Memory B cell (primary cell): ENCODE results near the gene GNAQ.

Experiments used
- ATAC-seq: fragments of 150-1000 bp; cut with Tn5 transposase; 2 replicates; pipeline ENCODE4 v1.10.0; 2021; ENCODE audit warnings: low read depth, mild to moderate bottlenecking, moderate library complexity
- DNase-seq, 2 donors: peaks; one replicate each; pipeline ENCODE4 v3.0.0; 2022; ENCODE audit warnings: low spot score in 2 of 2
- H3K27ac Mint-ChIP-seq: one replicate; pipeline ENCODE4 v1.8.0; 2022; ENCODE audit warnings: mild to moderate bottlenecking, moderate library complexity, mixed read lengths
- H3K27me3 Mint-ChIP-seq: one replicate; pipeline ENCODE4 v1.8.0; 2022; ENCODE audit warnings: mixed read lengths
- H3K36me3 Mint-ChIP-seq: one replicate; pipeline ENCODE4 v1.8.0; 2022; ENCODE audit warnings: mild to moderate bottlenecking, mixed read lengths
- H3K4me1 Mint-ChIP-seq: one replicate; pipeline ENCODE4 v1.8.0; 2022; ENCODE audit warnings: mixed read lengths
- H3K4me3 Mint-ChIP-seq: one replicate; pipeline ENCODE4 v1.8.0; 2022; ENCODE audit warnings: mild to moderate bottlenecking, moderate library complexity, mixed read lengths
- H3K9me3 Mint-ChIP-seq: one replicate; pipeline ENCODE4 v1.8.0; 2022; ENCODE audit warnings: mixed read lengths

GNAQ gene

GRCh38 chr9:77839459-77840140 is 192.0 kb downstream of the GNAQ start:
- Mint-ChIP-seq H3K36me3 (no peaks in the 10 kb centered on the region), H3K4me1 (peaks cover 5% of the 10 kb centered on the region), H3K9me3 (no peaks in the 10 kb centered on the region), H3K4me3 (no peak overlapping the region), H3K27me3 (peaks cover 2% of the 10 kb centered on the region), H3K27ac (no peak overlapping the region)
- DNase-seq (no peak), ATAC-seq (no peak)

- H3K36me3 Mint-ChIP-seq, result no peaks in the 10 kb centered on the region
- peaks cover 5% of the 10 kb centered on the region for H3K4me1 Mint-ChIP-seq
- no peak overlapping the region for H3K4me3 Mint-ChIP-seq
- no peak for DNase-seq
- H3K27me3 Mint-ChIP-seq, result peaks cover 2% of the 10 kb centered on the region
- H3K27ac Mint-ChIP-seq, result no peak overlapping the region
- no peaks in the 10 kb centered on the region for H3K9me3 Mint-ChIP-seq
- no peak for ATAC-seq
These were observed 192.6 kb downstream of the GNAQ start for GRCh38 chr9:77838986-77839385.

- H3K9me3 Mint-ChIP-seq, result no peaks in the 10 kb centered on the region
- ATAC-seq, result no peak
- no peak for DNase-seq
These were observed 196.6 kb downstream of the GNAQ start for GRCh38 chr9:77834898-77835488.

GRCh38 chr9:77833561-77834429 is 197.8 kb downstream of the GNAQ start:
- Mint-ChIP-seq H3K4me1 (no peaks in the 10 kb centered on the region), H3K36me3 (no peaks in the 10 kb centered on the region), H3K4me3 (no peak overlapping the region), H3K27me3 (peaks cover 1% of the 10 kb centered on the region), H3K27ac (no peak overlapping the region), H3K9me3 (no peaks in the 10 kb centered on the region)
- ATAC-seq (no peak), DNase-seq (no peak)

More at GRCh38 chr9:77834898-77835488, 196.6 kb downstream of the GNAQ start:
- no peak overlapping the region for H3K27ac Mint-ChIP-seq
- H3K4me1 Mint-ChIP-seq, result no peaks in the 10 kb centered on the region
- H3K36me3 Mint-ChIP-seq, result no peaks in the 10 kb centered on the region
- no peak overlapping the region for H3K4me3 Mint-ChIP-seq
- H3K27me3 Mint-ChIP-seq, result peaks cover 3% of the 10 kb centered on the region

DNA sequence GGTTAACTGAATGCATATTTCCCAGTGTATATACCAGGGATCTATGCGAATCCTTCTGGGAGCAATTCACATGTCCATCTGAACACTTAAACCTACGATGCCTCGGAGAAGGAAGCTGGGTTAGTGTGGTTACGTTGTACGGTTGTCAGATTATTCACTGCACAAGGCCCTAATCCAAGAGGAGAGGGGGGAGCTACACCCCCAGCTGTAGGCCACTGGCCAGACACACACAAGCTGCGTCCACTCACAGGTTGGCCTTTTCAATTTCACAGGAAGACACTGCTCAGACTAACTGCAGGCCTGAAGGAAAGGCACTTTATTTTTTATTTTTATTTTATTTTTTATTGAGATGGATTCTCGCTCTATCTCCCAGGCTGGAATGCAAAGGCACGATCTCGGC is 199.0 kb downstream of the GNAQ start:
- ATAC-seq (no peak), DNase-seq (no peak)
- no peaks in the 10 kb centered on the region for H3K36me3 Mint-ChIP-seq
- H3K27ac Mint-ChIP-seq, result no peak overlapping the region
- H3K4me1 Mint-ChIP-seq, result no peaks in the 10 kb centered on the region
- no peaks in the 10 kb centered on the region for H3K9me3 Mint-ChIP-seq
- peaks cover 1% of the 10 kb centered on the region for H3K27me3 Mint-ChIP-seq
- no peak overlapping the region for H3K4me3 Mint-ChIP-seq

GRCh38 chr9:77831781-77832180 is 199.8 kb downstream of the GNAQ start:
- no peaks in the 10 kb centered on the region for H3K36me3 Mint-ChIP-seq
- ATAC-seq, result no peak
- no peak overlapping the region for H3K27ac Mint-ChIP-seq

DNA sequence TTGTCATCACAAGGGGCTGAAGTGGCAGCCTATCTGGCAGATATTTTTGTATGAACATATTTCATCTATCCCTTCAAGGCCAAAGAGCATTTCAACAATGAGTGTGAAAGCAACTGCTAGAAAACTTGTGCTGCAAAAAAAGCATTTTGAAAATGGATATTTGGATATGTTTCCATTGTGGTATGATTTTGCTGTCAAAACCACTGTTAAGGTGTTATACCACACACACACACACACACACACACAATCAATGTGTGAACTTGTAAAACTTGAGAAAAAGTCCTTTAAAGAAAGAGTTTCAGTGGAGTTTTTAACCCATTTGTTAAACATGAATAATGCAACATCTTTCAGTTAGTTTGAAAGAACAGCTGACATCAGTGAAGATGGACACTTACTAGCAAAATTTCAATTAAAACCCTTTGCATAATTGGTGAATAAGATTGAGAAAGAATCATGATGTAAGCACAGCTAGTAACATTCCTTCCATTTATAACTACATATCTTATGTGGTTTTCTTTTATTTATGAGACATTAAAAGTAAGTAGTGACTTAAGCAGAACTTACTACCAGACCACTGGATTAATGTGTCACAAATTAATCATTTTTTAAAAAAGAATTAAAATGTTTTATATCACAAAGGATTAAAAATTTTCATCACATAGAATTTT is 200.9 kb downstream of the GNAQ start:
- Mint-ChIP-seq H3K4me3 (no peak overlapping the region), H3K27ac (no peak overlapping the region), H3K36me3 (no peaks in the 10 kb centered on the region), H3K4me1 (peaks cover 2% of the 10 kb centered on the region), H3K27me3 (peaks cover 1% of the 10 kb centered on the region), H3K9me3 (no peaks in the 10 kb centered on the region)
- DNase-seq (no peak), ATAC-seq (no peak)

More at GRCh38 chr9:77831781-77832180, 199.8 kb downstream of the GNAQ start:
- H3K4me3 Mint-ChIP-seq, result no peak overlapping the region
- peaks cover 2% of the 10 kb centered on the region for H3K4me1 Mint-ChIP-seq
- no peak for DNase-seq
- peaks cover 1% of the 10 kb centered on the region for H3K27me3 Mint-ChIP-seq
- no peaks in the 10 kb centered on the region for H3K9me3 Mint-ChIP-seq

- no peak overlapping the region for H3K4me3 Mint-ChIP-seq
- H3K36me3 Mint-ChIP-seq, result no peaks in the 10 kb centered on the region
- H3K4me1 Mint-ChIP-seq, result peaks cover 2% of the 10 kb centered on the region
- no peak for ATAC-seq
- H3K9me3 Mint-ChIP-seq, result no peaks in the 10 kb centered on the region
- no peak overlapping the region for H3K27ac Mint-ChIP-seq
- H3K27me3 Mint-ChIP-seq, result peaks cover 1% of the 10 kb centered on the region
- DNase-seq, result no peak
These were observed 202.2 kb downstream of the GNAQ start for GRCh38 chr9:77829420-77829819.

DNA sequence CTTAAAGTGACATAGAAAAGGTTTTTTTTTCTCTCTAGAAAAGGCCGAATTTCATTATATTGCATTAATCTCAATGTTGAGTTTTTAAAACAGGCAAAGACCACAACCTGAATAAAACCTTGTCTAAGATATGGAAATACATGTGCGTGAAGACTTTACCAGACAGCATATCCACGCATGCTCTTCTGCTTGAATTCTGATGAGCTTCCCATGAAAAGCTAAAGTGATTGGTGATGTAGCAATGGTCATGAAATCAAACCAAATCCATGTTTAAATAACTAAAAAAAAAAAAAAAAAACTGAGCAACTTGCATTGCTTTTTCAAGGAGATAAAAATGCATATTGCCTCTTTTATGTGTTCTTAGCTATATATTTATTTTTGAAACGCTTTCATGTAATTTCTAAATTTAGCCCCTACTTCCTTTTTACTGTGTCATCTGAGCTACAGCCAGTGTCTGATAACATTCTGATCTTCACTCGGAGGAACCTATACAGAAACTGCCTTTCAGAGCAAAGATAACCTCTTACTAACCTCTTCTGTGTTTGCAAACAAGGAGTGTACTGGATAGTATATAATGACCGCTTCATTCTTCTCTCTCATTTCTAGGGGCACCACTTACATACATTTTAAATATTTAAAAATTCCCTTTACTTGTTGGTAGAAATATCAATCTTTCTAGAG is 204.4 kb downstream of the GNAQ start:
- DNase-seq, result no peak
- Mint-ChIP-seq H3K9me3 (no peaks in the 10 kb centered on the region), H3K4me3 (no peak overlapping the region), H3K4me1 (peaks cover 2% of the 10 kb centered on the region), H3K36me3 (no peaks in the 10 kb centered on the region), H3K27ac (no peak overlapping the region), H3K27me3 (peaks cover 3% of the 10 kb centered on the region)
- no peak for ATAC-seq

GRCh38 chr9:77826621-77827020 is 205.0 kb downstream of the GNAQ start:
- no peak overlapping the region for H3K27ac Mint-ChIP-seq
- H3K4me1 Mint-ChIP-seq, result peaks cover 2% of the 10 kb centered on the region
- DNase-seq (no peak), ATAC-seq (no peak)
- H3K27me3 Mint-ChIP-seq, result peaks cover 1% of the 10 kb centered on the region
- H3K4me3 Mint-ChIP-seq, result no peak overlapping the region
- no peaks in the 10 kb centered on the region for H3K9me3 Mint-ChIP-seq
- no peaks in the 10 kb centered on the region for H3K36me3 Mint-ChIP-seq

DNA sequence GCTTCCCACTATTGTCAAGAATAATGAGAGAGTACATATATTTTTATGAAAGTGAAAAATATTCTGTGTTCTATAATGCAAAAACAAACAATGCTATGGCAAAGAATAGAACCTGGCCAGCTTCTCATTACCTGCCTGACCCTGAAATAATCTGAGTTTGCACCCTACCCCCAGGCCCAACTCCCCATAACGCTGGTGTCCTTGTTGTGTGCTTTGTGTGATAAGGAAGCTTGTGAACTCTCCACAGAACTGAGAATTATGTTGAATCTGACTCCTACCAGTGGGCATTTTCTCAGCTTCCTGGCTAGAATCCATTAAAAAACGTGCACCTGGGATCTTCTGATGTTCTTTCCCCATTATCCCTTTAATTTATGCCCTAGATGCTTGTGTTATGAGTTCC is 205.5 kb downstream of the GNAQ start:
- H3K4me3 Mint-ChIP-seq, result no peak overlapping the region
- no peaks in the 10 kb centered on the region for H3K9me3 Mint-ChIP-seq
- H3K4me1 Mint-ChIP-seq, result peaks cover 2% of the 10 kb centered on the region
- DNase-seq (no peak), ATAC-seq (no peak)
- H3K36me3 Mint-ChIP-seq, result no peaks in the 10 kb centered on the region
- H3K27ac Mint-ChIP-seq, result no peak overlapping the region
- peaks cover 1% of the 10 kb centered on the region for H3K27me3 Mint-ChIP-seq

- Mint-ChIP-seq H3K4me3 (no peak overlapping the region), H3K27me3 (peaks cover 1% of the 10 kb centered on the region), H3K9me3 (no peaks in the 10 kb centered on the region), H3K36me3 (no peaks in the 10 kb centered on the region), H3K27ac (no peak overlapping the region), H3K4me1 (peaks cover 2% of the 10 kb centered on the region)
- DNase-seq, result no peak
- no peak for ATAC-seq
These were observed 206.2 kb downstream of the GNAQ start for GRCh38 chr9:77825361-77825760.

GRCh38 chr9:77820293-77820954 is 211.2 kb downstream of the GNAQ start:
- no peaks in the 10 kb centered on the region for H3K4me1 Mint-ChIP-seq
- peaks cover 4% of the 10 kb centered on the region for H3K27me3 Mint-ChIP-seq
- H3K27ac Mint-ChIP-seq, result no peak overlapping the region
- DNase-seq (no peak), ATAC-seq (no peak)
- no peaks in the 10 kb centered on the region for H3K9me3 Mint-ChIP-seq
- no peaks in the 10 kb centered on the region for H3K36me3 Mint-ChIP-seq
- no peak overlapping the region for H3K4me3 Mint-ChIP-seq
